ENCODE measurements around the gene ZCCHC24. TPM values are rescaled to one million over a fixed set of nuclear protein-coding genes. Genes with fewer than 3 reads are reported as not detected.

ZCCHC24 gene
- total RNA-seq, 4 donors from 2014 or later: 100 to 156 (median 120) TPM

DNA sequence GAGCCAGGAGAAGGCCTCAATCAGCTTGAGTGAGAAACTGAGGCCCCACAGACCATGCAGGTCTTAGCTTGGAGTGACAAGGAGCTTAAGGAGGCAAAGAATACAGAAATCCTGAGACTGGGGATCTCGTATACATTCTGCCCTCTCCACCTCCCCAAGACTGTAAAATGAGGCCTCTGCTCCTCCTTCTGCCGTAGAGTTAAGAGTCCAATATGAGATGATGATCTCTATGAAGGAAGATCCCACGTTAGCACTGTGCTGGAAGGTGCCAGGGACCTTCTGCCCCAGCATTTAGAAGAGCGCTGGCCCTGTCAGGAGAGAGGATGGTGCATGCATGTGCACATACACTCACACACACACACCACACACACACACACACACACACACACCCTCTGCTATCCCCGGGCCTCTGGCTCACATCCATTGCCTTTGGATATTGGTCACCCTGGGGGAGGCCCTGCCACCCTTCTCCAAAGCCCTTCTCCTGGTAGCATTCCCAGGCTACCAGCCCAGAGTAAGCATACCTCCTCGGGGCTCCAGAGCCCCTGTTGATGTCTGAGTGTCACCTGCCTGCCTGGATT is 15.0 kb downstream of the ZCCHC24 start:
- WGBS: 60% methylated on average over 6 of the region's 6 CpGs
- no peak for DNase-seq (ENCODE audit: extremely low spot score)
- Histone ChIP-seq H3K36me3 (peaks cover 0 to 58% (median 43%) of the 10 kb centered on the region in 4 donors), H3K27ac (replicated peaks in 1 of 4) (peak overlapping the region; percentile 56 to 97 (median 94)), H3K27me3 (no peaks in the 10 kb centered on the region), H3K4me3 (no peak overlapping the region), H3K4me1 (peaks cover 57 to 72% (median 61%) of the 10 kb centered on the region in 4 donors), H3K9me3 (no peaks in the 10 kb centered on the region)
- TF ChIP-seq POLR2A (IDR thresholded peaks at IDR 0.05; ENCODE audit: low read depth) (no peak), POLR2AphosphoS5 (IDR thresholded peaks at IDR 0.05) (no peak), EP300 (IDR thresholded peaks at IDR 0.05) (no peak)
- TF ChIP-seq, protein P1, sequence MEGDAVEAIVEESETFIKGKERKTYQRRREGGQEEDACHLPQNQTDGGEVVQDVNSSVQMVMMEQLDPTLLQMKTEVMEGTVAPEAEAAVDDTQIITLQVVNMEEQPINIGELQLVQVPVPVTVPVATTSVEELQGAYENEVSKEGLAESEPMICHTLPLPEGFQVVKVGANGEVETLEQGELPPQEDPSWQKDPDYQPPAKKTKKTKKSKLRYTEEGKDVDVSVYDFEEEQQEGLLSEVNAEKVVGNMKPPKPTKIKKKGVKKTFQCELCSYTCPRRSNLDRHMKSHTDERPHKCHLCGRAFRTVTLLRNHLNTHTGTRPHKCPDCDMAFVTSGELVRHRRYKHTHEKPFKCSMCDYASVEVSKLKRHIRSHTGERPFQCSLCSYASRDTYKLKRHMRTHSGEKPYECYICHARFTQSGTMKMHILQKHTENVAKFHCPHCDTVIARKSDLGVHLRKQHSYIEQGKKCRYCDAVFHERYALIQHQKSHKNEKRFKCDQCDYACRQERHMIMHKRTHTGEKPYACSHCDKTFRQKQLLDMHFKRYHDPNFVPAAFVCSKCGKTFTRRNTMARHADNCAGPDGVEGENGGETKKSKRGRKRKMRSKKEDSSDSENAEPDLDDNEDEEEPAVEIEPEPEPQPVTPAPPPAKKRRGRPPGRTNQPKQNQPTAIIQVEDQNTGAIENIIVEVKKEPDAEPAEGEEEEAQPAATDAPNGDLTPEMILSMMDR (IDR thresholded peaks at IDR 0.05): no peak
- intact Hi-C loops (cut with DNase I): no loop called here

DNA sequence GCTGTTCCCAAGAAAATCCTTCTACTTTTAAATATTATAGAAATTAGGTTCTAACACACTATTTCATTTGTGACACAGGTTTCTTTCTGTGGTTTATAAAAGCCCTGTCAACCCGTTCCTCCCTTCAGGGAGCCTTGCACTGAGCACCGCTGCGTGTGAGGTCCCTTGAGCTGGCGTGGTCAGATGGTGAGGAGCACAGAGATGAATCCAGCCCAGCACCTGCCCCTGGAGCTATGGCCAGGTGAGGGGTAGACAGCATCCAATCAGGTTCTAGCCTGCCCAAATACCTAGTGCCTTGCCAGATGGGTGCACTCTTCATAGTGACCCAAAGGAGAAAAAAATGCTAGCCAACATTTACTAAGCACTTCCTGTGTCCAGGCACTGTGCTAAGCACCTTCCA is 15.7 kb downstream of the ZCCHC24 start:
- H3K4me3 ChIP-seq: no peak overlapping the region
- no peak for DNase-seq (ENCODE audit: extremely low spot score)
- WGBS: 91% methylated on average over 4 of the region's 4 CpGs
- H3K9me3 ChIP-seq: no peaks in the 10 kb centered on the region
- TF ChIP-seq POLR2AphosphoS5 (IDR thresholded peaks at IDR 0.05): no peak
- TF ChIP-seq, protein P1 (IDR thresholded peaks at IDR 0.05): no peak
- TF ChIP-seq POLR2A (IDR thresholded peaks at IDR 0.05; ENCODE audit: low read depth): no peak
- no peak for TF ChIP-seq EP300 (IDR thresholded peaks at IDR 0.05)
- H3K4me1 ChIP-seq: peaks cover 51 to 72% (median 58%) of the 10 kb centered on the region in 4 donors
- peak overlapping the region; percentile 56 to 97 (median 94) for H3K27ac ChIP-seq (replicated peaks in 1 of 4)
- H3K36me3 ChIP-seq: peaks cover 0 to 65% (median 46%) of the 10 kb centered on the region in 4 donors
- no peaks in the 10 kb centered on the region for H3K27me3 ChIP-seq
- intact Hi-C loops (cut with DNase I): no loop called here

DNA sequence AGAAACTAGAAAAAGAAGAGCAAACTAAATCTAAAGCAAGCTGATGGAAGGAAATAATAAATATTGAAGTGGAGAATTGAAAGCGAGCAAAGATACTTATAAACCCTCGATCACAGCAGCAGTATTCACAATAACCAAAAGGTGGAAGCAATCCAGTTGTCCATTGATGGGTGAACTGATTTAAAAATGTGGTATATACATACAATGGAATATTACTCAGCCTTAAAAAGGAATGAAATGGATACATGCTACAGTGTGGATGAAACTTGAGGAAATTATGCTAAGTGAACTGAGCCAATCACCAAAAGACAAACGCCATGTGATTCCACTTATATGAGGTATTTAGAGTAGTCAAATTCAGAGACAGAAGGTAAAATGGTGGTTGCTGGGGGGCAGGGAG is 17.5 kb downstream of the ZCCHC24 start:
- intact Hi-C loops (cut with DNase I): no loop called here
- TF ChIP-seq POLR2A (IDR thresholded peaks at IDR 0.05; ENCODE audit: low read depth) (no peak), POLR2AphosphoS5 (IDR thresholded peaks at IDR 0.05) (no peak), EP300 (IDR thresholded peaks at IDR 0.05) (no peak)
- TF ChIP-seq, protein P1 (IDR thresholded peaks at IDR 0.05): no peak
- H3K4me1 ChIP-seq: peaks cover 33 to 67% (median 46%) of the 10 kb centered on the region in 4 donors
- peak overlapping the region in 1 of 4 donors; percentile 45 for H3K27ac ChIP-seq (replicated peaks in 1 of 4)
- H3K4me3 ChIP-seq: no peak overlapping the region
- 94% methylated on average over 3 of the region's 3 CpGs for WGBS
- no peaks in the 10 kb centered on the region for H3K9me3 ChIP-seq
- no peak for DNase-seq (ENCODE audit: extremely low spot score)
- H3K27me3 ChIP-seq: no peaks in the 10 kb centered on the region
- peaks cover 0 to 61% (median 46%) of the 10 kb centered on the region in 4 donors for H3K36me3 ChIP-seq

DNA sequence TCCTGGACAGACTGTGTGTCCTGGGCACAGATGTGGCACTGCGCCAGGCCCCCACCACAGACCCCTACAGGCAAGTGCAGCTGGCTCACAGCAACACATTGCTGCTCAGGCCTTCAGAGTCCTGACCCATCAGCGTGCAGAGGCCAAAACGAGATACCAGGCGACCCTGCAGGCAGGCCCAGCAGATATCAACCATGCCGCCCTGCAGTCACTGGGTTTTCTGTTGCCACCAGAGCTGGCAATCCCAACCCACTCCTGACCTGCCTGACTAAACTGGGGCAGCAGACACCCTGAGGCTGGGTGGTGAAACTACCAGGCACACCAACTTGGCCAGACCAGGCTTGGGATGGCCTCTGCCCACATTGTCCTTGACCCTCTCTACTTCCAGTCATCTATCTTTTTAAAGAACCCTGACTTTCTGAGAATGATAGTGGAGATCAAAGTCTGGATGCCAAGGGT is 20.3 kb downstream of the ZCCHC24 start:
- Histone ChIP-seq H3K27me3 (no peaks in the 10 kb centered on the region), H3K4me3 (no peak overlapping the region), H3K27ac (replicated peaks in 1 of 4) (peak overlapping the region; percentile 62 to 83 (median 72)), H3K4me1 (peaks cover 4 to 59% (median 24%) of the 10 kb centered on the region in 4 donors), H3K9me3 (no peaks in the 10 kb centered on the region), H3K36me3 (peaks cover 0 to 35% (median 23%) of the 10 kb centered on the region in 4 donors)
- 26% methylated on average over 3 of the region's 5 CpGs for WGBS
- no peak for DNase-seq (ENCODE audit: extremely low spot score)
- TF ChIP-seq POLR2A (IDR thresholded peaks at IDR 0.05; ENCODE audit: low read depth) (no peak), POLR2AphosphoS5 (IDR thresholded peaks at IDR 0.05) (no peak), EP300 (IDR thresholded peaks at IDR 0.05) (no peak)
- TF ChIP-seq, protein P1 (IDR thresholded peaks at IDR 0.05): no peak
- intact Hi-C loops (cut with DNase I): no loop called here

Measured in esophagus muscularis mucosa (tissue), 4 donors.